GM12878 (cell line): Measurements from ENCODE around the gene PYHIN1. TPM values are rescaled to one million over a fixed set of nuclear protein-coding genes. Genes with fewer than 3 reads are reported as not detected.

Experiments
- BRCA1 ChIP-seq: IDR thresholded peaks from 2 replicates; pipeline ENCODE4 v1.6.1; 2011; ENCODE audit warnings: low read depth, low read length, improper control_type of control experiment
- CBX5 ChIP-seq: sonication (generic); IDR thresholded peaks from 2 replicates; pipeline ENCODE4 v1.6.1; 2016; ENCODE audit warnings: low read depth, moderate library complexity, mild to moderate bottlenecking, inconsistent platforms
- CEBPZ ChIP-seq: fragments of 150-350 bp; IDR thresholded peaks from 2 replicates; pipeline ENCODE4 v1.6.1; 2016; ENCODE audit warnings: low read depth, low read length
- CHD4 ChIP-seq: fragments of 200-600 bp; sonication (generic); IDR thresholded peaks from 2 replicates; pipeline ENCODE4 v1.6.1; 2016; ENCODE audit warnings: mild to moderate bottlenecking
- E2F4 ChIP-seq: IDR thresholded peaks from 2 replicates; pipeline ENCODE4 v1.6.1; 2012; ENCODE audit warnings: low read depth, low read length, improper control_type of control experiment
- MAX ChIP-seq: IDR thresholded peaks from 2 replicates; pipeline ENCODE4 v1.6.1; 2012; ENCODE audit warnings: low read depth, low read length, improper control_type of control experiment
- NFYA ChIP-seq: IDR thresholded peaks from 2 replicates; pipeline ENCODE4 v1.6.1; 2011; ENCODE audit warnings: low read depth, mild to moderate bottlenecking, low read length, improper control_type of control experiment, borderline replicate concordance
- REST ChIP-seq: IDR thresholded peaks from 2 replicates; pipeline ENCODE4 v1.6.1; 2012; ENCODE audit warnings: mild to moderate bottlenecking, low read depth, low read length
- STAT3 ChIP-seq: IDR thresholded peaks from 2 replicates; pipeline ENCODE4 v1.6.1; 2011; ENCODE audit warnings: low read depth, low read length, improper control_type of control experiment
- TCF12 ChIP-seq: IDR thresholded peaks from 2 replicates; pipeline ENCODE4 v1.6.1; 2011; ENCODE audit warnings: low read depth, mild to moderate bottlenecking, low read length
- TCF3 ChIP-seq: IDR thresholded peaks from 2 replicates; pipeline ENCODE4 v1.6.1; 2012; ENCODE audit warnings: low read depth, mild to moderate bottlenecking, low read length, borderline replicate concordance; ENCODE audit not compliant: insufficient read depth
- polyA plus RNA-seq, 11 experiments: library from polyadenylated mRNA; depleted of rRNA in 4 of 11; unstranded in 6 of 11; stranded (reverse) in 5 of 11; fragments of >200 nt; fragmentation: Nextera tagmentation in 4 of 11; fragmentation: Illumina TruSeq in 1 of 11; extraction: Ambion mirVana in 4 of 11; extraction: Trizol in 1 of 11; gene quantifications; 1 replicate in 1 of 11; 2 replicates in 10 of 11; pipeline versions ENCODE4 v1.2.1 to v1.2.3, GENCODE V29; 2011 to 2016; ENCODE audit warnings: inconsistent platforms in 2 of 11, missing spikeins in 2 of 11, low read depth in 1 of 11
- total RNA-seq, 4 experiments: library from RNA; depleted of rRNA in 3 of 4; stranded (reverse); fragments of >200 nt in 3 of 4; fragmentation: Illumina TruSeq in 1 of 4; extraction: Trizol in 1 of 4; gene quantifications; 2 replicates each; pipeline versions ENCODE4 v1.2.1 to v1.2.3, GENCODE V29; 2013 to 2021

PYHIN1 gene
- total and polyA plus RNA-seq, 10 of the 15 experiments (the other 5 are each of a cell fraction or from before 2014, with no cell fraction given), result 0.19 to 7.2 (median 0.38) TPM

- TF ChIP-seq REST (no peak), TCF3 (no peak), NFYA (no peak), TCF12 (no peak), CHD4 (no peak), MAX (no peak), BRCA1 (no peak), CBX5 (no peak), E2F4 (no peak), CEBPZ (no peak), STAT3 (no peak)
Observed at GRCh38 chr1:158999316-159000069, 68.1 kb downstream of the PYHIN1 start (continued).
